Pancreas (tissue), 10 donors: ENCODE data around the gene FAM161B. TPM values are rescaled to one million over a fixed set of nuclear protein-coding genes. Genes with fewer than 3 reads are reported as not detected.

Source experiments
- ATAC-seq, 4 donors: fragments of 200-7000 bp; cut with Tn5 transposase; one replicate each; pipeline versions ENCODE4 v1.8.0 to v1.9.1; 2020; ENCODE audit warnings: mild to moderate bottlenecking in 4 of 4, moderate library complexity in 4 of 4
- DNase-seq, 6 donors: peaks; one replicate each; pipeline ENCODE4 v3.0.0-alpha.2; 2020
- FAIRE-seq: peaks from 2 replicates; lab custom pipeline; 2012; peaks lifted over from hg19 to GRCh38; lab: Jason Lieb, UNC
- H3K27ac ChIP-seq, 4 donors: fragments of 200-600 bp; sonication (generic); 1 replicate in 3 of 4; 2 replicates in 1 of 4; pipeline versions ENCODE4 v1.5.0 to v1.8.0; 2020
- H3K27me3 ChIP-seq, 4 donors: fragments of 200-600 bp; one replicate each; pipeline ENCODE4 v1.8.0; 2021
- H3K36me3 ChIP-seq, 3 donors: fragments of 200-600 bp; sonication (generic) in 1 of 3; one replicate each; pipeline versions ENCODE4 v1.5.0 to v1.8.0; 2020 to 2021
- H3K4me1 ChIP-seq, 3 donors: fragments of 200-600 bp; one replicate each; pipeline ENCODE4 v1.8.0; 2021
- H3K4me3 ChIP-seq, 4 donors: fragments of 200-600 bp; sonication (generic) in 2 of 4; one replicate each; pipeline versions ENCODE4 v1.5.0 to v1.8.0; 2020 to 2021
- H3K9me3 ChIP-seq, 4 donors: fragments of 200-600 bp; one replicate each; pipeline ENCODE4 v1.8.0; 2021
- WGBS, 2 donors: extraction: QIAGEN DNeasy Blood & Tissue Kit; methylation state at CpG; one replicate each; pipeline ENCODE4 v1.1.7; 2013; 5-methylcytosine and 5-hydroxymethylcytosine counted together
- intact Hi-C, 3 donors: fragments of 100-400 bp; cut with DNase I; formaldehyde crosslinking; loops; one replicate each; pipeline versions ENCODE4 v1.11.1 to v1.14.2; 2022
- polyA plus RNA-seq, 2 donors: library from polyadenylated mRNA; stranded (reverse); fragments of 200-250 nt; gene quantifications; one replicate each; pipeline ENCODE4 v1.2.3, GENCODE V29; 2013
- total RNA-seq, 6 donors: library from RNA; stranded (reverse); fragmentation: NEBNext Ultra II Directional in 4 of 6; extraction: Animal tissue kit (Norgen Biotek cat#: 25700) in 4 of 6; gene quantifications; one replicate each; pipeline versions ENCODE4 v1.2.1 to v1.2.4, GENCODE V29; 2021 to 2023
- TF ChIP-seq, protein P1 (sequence below), 4 donors: fragments of 200-600 bp; sonication (generic) in 3 of 4; IDR thresholded peaks; one replicate each; pipeline versions ENCODE4 v1.5.0 to v1.8.0; 2021; ENCODE audit warnings: antibody characterized with exemption in 4 of 4
- donor health status: healthy with polysubstance abuse.
- donor health status: DM: no; HTN: no; CAD: no; lungs with moderate emphysema.
- donor health status: DM: no; HTN: no; CAD: no.
- donor health status: control.
- donor health status: control.
- donor health status: Bipolar disorder and iron deficiency.
- donor health status: DM: yes; HTN: yes; CAD: no.
- donor health status: DM: no; HTN: no; CAD: no.
- donor health status: DM: no; HTN: no; CAD: no.
- donor health status: DM: yes; HTN: yes; CAD: no.

The FAM161B gene
- total and polyA plus RNA-seq, 8 donors, result 0.97 to 2.0 (median 1.4) TPM

DNA sequence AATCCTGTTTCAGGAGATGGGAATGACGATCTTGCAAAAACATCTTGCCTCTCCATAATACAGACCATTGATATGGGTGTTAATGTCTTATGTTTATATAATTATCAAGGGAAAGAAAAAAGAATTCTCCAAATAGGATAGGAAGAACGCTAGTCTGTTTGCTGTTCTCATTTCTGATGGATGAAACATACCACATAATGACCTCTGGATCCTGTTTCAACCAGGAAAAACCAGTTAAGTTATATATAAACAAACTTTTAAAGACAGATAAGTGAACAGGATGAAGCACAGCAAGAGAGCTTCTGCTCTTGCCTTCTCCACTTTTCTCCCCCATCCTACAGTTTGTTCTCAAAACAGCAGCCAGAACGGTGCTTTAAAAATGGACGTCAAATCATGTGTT, 28.0 kb upstream of the FAM161B start:
- H3K9me3 ChIP-seq, result no peaks in the 10 kb centered on the region
- H3K27ac ChIP-seq, result no peak overlapping the region
- H3K4me3 ChIP-seq, result no peak overlapping the region
- no peaks in the 10 kb centered on the region for H3K36me3 ChIP-seq
- intact Hi-C loops, result no loop called here
- 53 to 56% methylated on average over 4 of the region's 4 CpGs for WGBS, 2 donors
- H3K27me3 ChIP-seq, result no peaks in the 10 kb centered on the region
- no peak for ATAC-seq
- H3K4me1 ChIP-seq, result no peaks in the 10 kb centered on the region
- DNase-seq, result no peak
- FAIRE-seq, result no peak
- TF ChIP-seq, protein P1, sequence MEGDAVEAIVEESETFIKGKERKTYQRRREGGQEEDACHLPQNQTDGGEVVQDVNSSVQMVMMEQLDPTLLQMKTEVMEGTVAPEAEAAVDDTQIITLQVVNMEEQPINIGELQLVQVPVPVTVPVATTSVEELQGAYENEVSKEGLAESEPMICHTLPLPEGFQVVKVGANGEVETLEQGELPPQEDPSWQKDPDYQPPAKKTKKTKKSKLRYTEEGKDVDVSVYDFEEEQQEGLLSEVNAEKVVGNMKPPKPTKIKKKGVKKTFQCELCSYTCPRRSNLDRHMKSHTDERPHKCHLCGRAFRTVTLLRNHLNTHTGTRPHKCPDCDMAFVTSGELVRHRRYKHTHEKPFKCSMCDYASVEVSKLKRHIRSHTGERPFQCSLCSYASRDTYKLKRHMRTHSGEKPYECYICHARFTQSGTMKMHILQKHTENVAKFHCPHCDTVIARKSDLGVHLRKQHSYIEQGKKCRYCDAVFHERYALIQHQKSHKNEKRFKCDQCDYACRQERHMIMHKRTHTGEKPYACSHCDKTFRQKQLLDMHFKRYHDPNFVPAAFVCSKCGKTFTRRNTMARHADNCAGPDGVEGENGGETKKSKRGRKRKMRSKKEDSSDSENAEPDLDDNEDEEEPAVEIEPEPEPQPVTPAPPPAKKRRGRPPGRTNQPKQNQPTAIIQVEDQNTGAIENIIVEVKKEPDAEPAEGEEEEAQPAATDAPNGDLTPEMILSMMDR (IDR thresholded peaks at IDR 0.05), result no peak

DNA sequence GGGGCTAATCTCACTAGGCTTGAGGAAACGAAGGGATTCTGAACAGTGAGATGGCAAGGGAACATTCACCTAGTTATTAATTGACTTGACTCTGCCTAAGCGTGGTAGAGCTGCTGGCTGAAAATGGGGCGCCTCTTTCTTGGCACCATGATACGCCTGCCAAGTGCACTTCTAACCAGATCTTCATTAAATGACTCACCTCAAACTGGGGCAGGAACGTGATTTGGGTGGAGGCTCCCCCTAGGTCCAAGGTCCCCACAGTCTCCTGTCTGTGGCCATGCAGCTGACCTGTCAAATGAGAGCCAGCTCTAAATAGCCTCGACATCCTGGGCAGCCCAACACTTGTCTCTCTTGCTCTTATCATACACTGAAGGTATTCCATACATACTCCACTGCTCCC, 26.2 kb upstream of the FAM161B start:
- Histone ChIP-seq H3K4me3 (no peak overlapping the region), H3K27me3 (no peaks in the 10 kb centered on the region), H3K36me3 (no peaks in the 10 kb centered on the region), H3K4me1 (no peaks in the 10 kb centered on the region), H3K27ac (no peak overlapping the region), H3K9me3 (no peaks in the 10 kb centered on the region)
- ATAC-seq (no peak), DNase-seq (no peak), FAIRE-seq (no peak)
- WGBS, 2 donors, result 82% methylated on average over 6 of the region's 6 CpGs
- intact Hi-C loops, result no loop called here
- TF ChIP-seq, protein P1 (IDR thresholded peaks at IDR 0.05), result no peak

DNA sequence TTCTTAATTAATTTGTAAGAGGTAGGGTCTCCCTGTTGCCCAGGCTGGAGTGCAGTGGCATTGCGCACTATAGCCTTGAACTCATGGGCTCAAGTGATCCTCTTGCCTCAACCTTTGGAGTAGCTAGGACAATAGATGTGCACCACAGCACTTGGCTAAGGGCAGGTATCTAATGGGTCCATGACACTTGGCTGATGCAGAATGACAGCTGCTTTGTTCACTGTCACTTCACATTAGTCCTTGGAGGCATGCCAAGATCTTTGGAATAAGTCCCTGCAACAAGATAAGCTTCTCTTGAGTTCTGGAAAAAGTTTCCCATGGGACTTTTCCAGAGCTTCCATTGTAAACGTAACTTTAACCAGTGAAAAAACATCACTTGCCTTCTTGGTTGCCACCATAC, 23.6 kb upstream of the FAM161B start:
- no peak for FAIRE-seq

DNA sequence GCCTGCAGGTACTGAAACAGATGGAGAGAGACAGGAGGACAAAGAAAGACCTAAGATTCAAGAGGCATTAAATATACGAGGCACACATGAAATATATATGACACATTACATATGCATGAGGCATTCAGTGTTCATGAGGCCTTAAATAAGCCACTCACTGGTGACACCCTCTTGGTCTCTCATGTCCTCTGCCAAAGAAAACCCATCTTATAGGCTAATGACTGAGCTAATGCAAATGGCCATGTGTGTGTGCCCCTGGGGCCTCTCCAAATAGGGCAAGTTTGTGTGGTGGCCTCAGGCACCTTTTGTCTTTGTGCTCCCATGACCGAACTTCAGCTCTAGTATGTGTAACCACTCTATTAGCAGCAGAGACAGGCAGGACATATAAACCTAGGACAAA, 19.0 kb upstream of the FAM161B start:
- ATAC-seq (no peak), DNase-seq (no peak), FAIRE-seq (no peak)
- 90 to 98% methylated on average over 2 of the region's 2 CpGs for WGBS, 2 donors
- H3K36me3 ChIP-seq, result peaks cover 0 to 6% (median 0%) of the 10 kb centered on the region in 3 donors
- H3K4me3 ChIP-seq, result no peak overlapping the region
- H3K27me3 ChIP-seq, result no peaks in the 10 kb centered on the region
- no peaks in the 10 kb centered on the region for H3K9me3 ChIP-seq
- intact Hi-C loops, result no loop called here
- no peaks in the 10 kb centered on the region for H3K4me1 ChIP-seq
- H3K27ac ChIP-seq, result no peak overlapping the region
- TF ChIP-seq, protein P1 (IDR thresholded peaks at IDR 0.05), result no peak

More for the DNA sequence above, 23.6 kb upstream of the FAM161B start:
- H3K9me3 ChIP-seq, result no peaks in the 10 kb centered on the region
- DNase-seq (no peak), ATAC-seq (no peak)
- H3K27me3 ChIP-seq, result no peaks in the 10 kb centered on the region
- TF ChIP-seq, protein P1 (IDR thresholded peaks at IDR 0.05), result no peak
- peaks cover 0 to 6% (median 0%) of the 10 kb centered on the region in 3 donors for H3K36me3 ChIP-seq
- intact Hi-C loops, result no loop called here
- H3K4me1 ChIP-seq, result no peaks in the 10 kb centered on the region
- 71 to 73% methylated on average over 2 of the region's 2 CpGs for WGBS, 2 donors
- H3K4me3 ChIP-seq, result no peak overlapping the region
- no peak overlapping the region for H3K27ac ChIP-seq

DNA sequence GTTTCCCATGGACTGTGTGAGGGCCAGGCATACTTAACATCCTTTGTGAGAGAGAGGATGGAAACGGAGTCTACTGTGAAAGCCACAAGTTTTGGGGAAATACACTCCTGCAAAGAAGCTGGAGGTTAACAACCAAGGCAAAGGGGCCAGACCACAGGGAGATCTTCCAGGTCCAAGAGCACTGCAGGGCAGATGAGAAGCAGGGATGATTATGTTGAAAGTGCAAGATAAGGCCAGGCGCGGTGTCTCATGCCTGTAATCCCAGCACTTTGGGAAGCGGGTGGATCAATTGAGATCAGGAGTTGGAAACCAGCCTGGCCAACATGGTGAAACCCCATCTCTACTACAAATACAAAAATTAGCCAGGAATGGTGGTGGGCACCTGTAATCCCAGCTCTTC, 15.3 kb upstream of the FAM161B start:
- H3K27ac ChIP-seq, result no peak overlapping the region
- no peaks in the 10 kb centered on the region for H3K4me1 ChIP-seq
- DNase-seq (no peak), FAIRE-seq (no peak), ATAC-seq (no peak)
- H3K36me3 ChIP-seq, result peaks cover 0 to 35% (median 8%) of the 10 kb centered on the region in 3 donors
- intact Hi-C loops, result no loop called here
- no peaks in the 10 kb centered on the region for H3K9me3 ChIP-seq
- H3K4me3 ChIP-seq, result no peak overlapping the region
- WGBS, 2 donors, result 94 to 98% methylated on average over 4 of the region's 4 CpGs
- TF ChIP-seq, protein P1 (IDR thresholded peaks at IDR 0.05), result no peak
- no peaks in the 10 kb centered on the region for H3K27me3 ChIP-seq
